ENCODE measurements around the gene CYP2U1.
"Not testable (repeated sequence)": the region's sequence is repeated elsewhere in the genome, so short reads cannot be mapped to it uniquely, and the experiment has no call there.

The CYP2U1 gene

GRCh38 chr4:107956011-107956410 is 24.7 kb downstream of the CYP2U1 start:
- in situ Hi-C loops (cut with MboI; ENCODE audit: low pct_unique_long_range_greater_than_20kb, low sequenced_read_pairs, unreplicated experiment), result no loop called here

GRCh38 chr4:107966903-107967302 is 35.6 kb downstream of the CYP2U1 start:
- no peak for TF ChIP-seq CTCF (IDR thresholded peaks at IDR 0.05; ENCODE audit: extremely low read depth, insufficient read depth, missing control alignments)
- in situ Hi-C loops (cut with MboI; ENCODE audit: low pct_unique_long_range_greater_than_20kb, low sequenced_read_pairs, unreplicated experiment), result no loop called here
- no peak for DNase-seq (ENCODE audit: low spot score)

More at GRCh38 chr4:107956011-107956410, 24.7 kb downstream of the CYP2U1 start:
- DNase-seq (ENCODE audit: low spot score), result no peak
- no peak for TF ChIP-seq CTCF (IDR thresholded peaks at IDR 0.05; ENCODE audit: extremely low read depth, insufficient read depth, missing control alignments)

GRCh38 chr4:107967519-107967918 is 36.2 kb downstream of the CYP2U1 start:
- in situ Hi-C loops (cut with MboI; ENCODE audit: low pct_unique_long_range_greater_than_20kb, low sequenced_read_pairs, unreplicated experiment); DNase-seq (ENCODE audit: low spot score): not testable (repeated sequence)

GRCh38 chr4:107967921-107968320 is 36.6 kb downstream of the CYP2U1 start:
- in situ Hi-C loops (cut with MboI; ENCODE audit: low pct_unique_long_range_greater_than_20kb, low sequenced_read_pairs, unreplicated experiment); DNase-seq (ENCODE audit: low spot score): not testable (repeated sequence)

GRCh38 chr4:107970063-107970798 is 38.9 kb downstream of the CYP2U1 start:
- DNase-seq (ENCODE audit: low spot score), result no peak
- TF ChIP-seq CTCF (IDR thresholded peaks at IDR 0.05; ENCODE audit: extremely low read depth, insufficient read depth, missing control alignments), result no peak
- in situ Hi-C loops (cut with MboI; ENCODE audit: low pct_unique_long_range_greater_than_20kb, low sequenced_read_pairs, unreplicated experiment), result no loop called here

GRCh38 chr4:107972605-107973004 is 41.3 kb downstream of the CYP2U1 start:
- DNase-seq (ENCODE audit: low spot score), result no peak
- in situ Hi-C loops (cut with MboI; ENCODE audit: low pct_unique_long_range_greater_than_20kb, low sequenced_read_pairs, unreplicated experiment), result no loop called here
- no peak for TF ChIP-seq CTCF (IDR thresholded peaks at IDR 0.05; ENCODE audit: extremely low read depth, insufficient read depth, missing control alignments)

GRCh38 chr4:107974523-107974922 is 43.2 kb downstream of the CYP2U1 start:
- in situ Hi-C loops (cut with MboI; ENCODE audit: low pct_unique_long_range_greater_than_20kb, low sequenced_read_pairs, unreplicated experiment), result no loop called here
- TF ChIP-seq CTCF (IDR thresholded peaks at IDR 0.05; ENCODE audit: extremely low read depth, insufficient read depth, missing control alignments), result no peak
- no peak for DNase-seq (ENCODE audit: low spot score)

- DNase-seq (ENCODE audit: low spot score), result no peak
- in situ Hi-C loops (cut with MboI; ENCODE audit: low pct_unique_long_range_greater_than_20kb, low sequenced_read_pairs, unreplicated experiment), result no loop called here
- no peak for TF ChIP-seq CTCF (IDR thresholded peaks at IDR 0.05; ENCODE audit: extremely low read depth, insufficient read depth, missing control alignments)
Observed at GRCh38 chr4:107977482-107977881, 46.1 kb downstream of the CYP2U1 start.

All from GM13977 (cell line).